ENCODE measurements around the gene P2RX2. TPM values are rescaled to one million over a fixed set of nuclear protein-coding genes. Genes with fewer than 3 reads are reported as not detected.

The P2RX2 gene
- 0.08 TPM for polyA plus RNA-seq (2012; ENCODE audit: low read depth, missing spikeins)

- TF ChIP-seq PAX5 (IDR thresholded peaks at IDR 0.05; ENCODE audit: insufficient read depth, low read length, severe bottlenecking), result no peak
- TF ChIP-seq SPI1 (IDR thresholded peaks at IDR 0.05; ENCODE audit: low read depth, low read length), result no peak
- TF ChIP-seq POLR2AphosphoS5 (IDR thresholded peaks at IDR 0.05; ENCODE audit: low read depth, low read length), result no peak
- TF ChIP-seq POU2F2 (IDR thresholded peaks at IDR 0.05; ENCODE audit: low read depth, low read length), result no peak
- TF ChIP-seq TAF1 (IDR thresholded peaks at IDR 0.05; ENCODE audit: low read depth, low read length), result no peak
- TF ChIP-seq POLR2A (IDR thresholded peaks at IDR 0.05; ENCODE audit: low read depth, low read length), result no peak
- FAIRE-seq, result no peak
- DNase-seq (ENCODE audit: insufficient read length, low spot score), result no peak
Measured at GRCh38 chr12:132618683-132619043, at the start of gene P2RX2. P2RX2 (plus strand) TSS chr12:132618776; CDS start chr12:132618817, 41 bp downstream.

- DNase-seq (ENCODE audit: insufficient read length, low spot score) (no peak), FAIRE-seq (no peak)
- TF ChIP-seq PAX5 (IDR thresholded peaks at IDR 0.05; ENCODE audit: insufficient read depth, low read length, severe bottlenecking) (no peak), POU2F2 (IDR thresholded peaks at IDR 0.05; ENCODE audit: low read depth, low read length) (no peak), SPI1 (IDR thresholded peaks at IDR 0.05; ENCODE audit: low read depth, low read length) (no peak), TAF1 (IDR thresholded peaks at IDR 0.05; ENCODE audit: low read depth, low read length) (no peak), POLR2AphosphoS5 (IDR thresholded peaks at IDR 0.05; ENCODE audit: low read depth, low read length) (no peak), POLR2A (IDR thresholded peaks at IDR 0.05; ENCODE audit: low read depth, low read length) (no peak)
Measured at GRCh38 chr12:132568826-132569480, 49.6 kb upstream of the P2RX2 start.

DNA sequence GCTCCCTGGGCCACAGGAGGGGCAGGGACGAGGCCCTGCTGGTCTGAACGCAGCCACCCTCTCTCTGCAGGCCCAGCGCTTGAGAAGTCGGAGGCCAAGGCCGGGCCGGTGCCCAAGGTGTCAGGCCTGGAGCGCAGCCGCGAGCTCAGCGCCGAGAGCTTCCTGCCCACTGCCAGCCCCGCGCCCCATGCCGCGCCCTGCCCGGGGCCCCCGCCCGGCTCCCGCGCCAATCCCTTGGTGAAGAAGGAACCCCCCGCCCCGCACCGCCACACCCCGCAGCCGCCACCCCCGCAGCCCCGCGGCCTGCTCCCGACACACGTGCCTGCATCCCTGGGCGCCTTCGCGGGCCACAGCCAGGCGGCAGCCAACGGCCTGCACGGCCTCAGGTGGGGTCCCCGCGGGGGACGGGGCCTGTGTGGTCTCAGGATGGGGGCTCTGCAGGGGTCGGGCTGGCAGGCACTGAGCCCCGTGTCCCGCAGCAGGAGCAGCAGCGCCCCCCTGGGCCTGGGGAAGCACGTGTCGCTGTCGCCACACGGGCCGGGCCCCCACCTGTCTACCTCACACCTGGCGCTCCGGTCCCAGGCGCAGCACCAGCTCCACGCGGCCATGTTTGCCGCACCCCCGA, 48.6 kb upstream of the P2RX2 start:
- DNase-seq (ENCODE audit: insufficient read length, low spot score) (no peak), FAIRE-seq (no peak)
- TF ChIP-seq TAF1 (IDR thresholded peaks at IDR 0.05; ENCODE audit: low read depth, low read length) (no peak), POLR2A (IDR thresholded peaks at IDR 0.05; ENCODE audit: low read depth, low read length) (no peak), POLR2AphosphoS5 (IDR thresholded peaks at IDR 0.05; ENCODE audit: low read depth, low read length) (no peak), PAX5 (IDR thresholded peaks at IDR 0.05; ENCODE audit: insufficient read depth, low read length, severe bottlenecking) (no peak), SPI1 (IDR thresholded peaks at IDR 0.05; ENCODE audit: low read depth, low read length) (no peak), POU2F2 (IDR thresholded peaks at IDR 0.05; ENCODE audit: low read depth, low read length) (no peak)

GRCh38 chr12:132570635-132571034, 47.9 kb upstream of the P2RX2 start:
- DNase-seq (ENCODE audit: insufficient read length, low spot score) (no peak), FAIRE-seq (no peak)
- TF ChIP-seq PAX5 (IDR thresholded peaks at IDR 0.05; ENCODE audit: insufficient read depth, low read length, severe bottlenecking), result no peak
- TF ChIP-seq SPI1 (IDR thresholded peaks at IDR 0.05; ENCODE audit: low read depth, low read length), result no peak
- no peak for TF ChIP-seq POLR2AphosphoS5 (IDR thresholded peaks at IDR 0.05; ENCODE audit: low read depth, low read length)
- TF ChIP-seq TAF1 (IDR thresholded peaks at IDR 0.05; ENCODE audit: low read depth, low read length), result no peak
- TF ChIP-seq POLR2A (IDR thresholded peaks at IDR 0.05; ENCODE audit: low read depth, low read length), result no peak

- DNase-seq (ENCODE audit: insufficient read length, low spot score), result no peak
- TF ChIP-seq POU2F2 (IDR thresholded peaks at IDR 0.05; ENCODE audit: low read depth, low read length) (no peak), POLR2A (IDR thresholded peaks at IDR 0.05; ENCODE audit: low read depth, low read length) (no peak), SPI1 (IDR thresholded peaks at IDR 0.05; ENCODE audit: low read depth, low read length) (no peak), POLR2AphosphoS5 (IDR thresholded peaks at IDR 0.05; ENCODE audit: low read depth, low read length) (no peak), PAX5 (IDR thresholded peaks at IDR 0.05; ENCODE audit: insufficient read depth, low read length, severe bottlenecking) (no peak)
- no peak for FAIRE-seq
Measured at GRCh38 chr12:132571051-132571450, 47.5 kb upstream of the P2RX2 start.

DNA sequence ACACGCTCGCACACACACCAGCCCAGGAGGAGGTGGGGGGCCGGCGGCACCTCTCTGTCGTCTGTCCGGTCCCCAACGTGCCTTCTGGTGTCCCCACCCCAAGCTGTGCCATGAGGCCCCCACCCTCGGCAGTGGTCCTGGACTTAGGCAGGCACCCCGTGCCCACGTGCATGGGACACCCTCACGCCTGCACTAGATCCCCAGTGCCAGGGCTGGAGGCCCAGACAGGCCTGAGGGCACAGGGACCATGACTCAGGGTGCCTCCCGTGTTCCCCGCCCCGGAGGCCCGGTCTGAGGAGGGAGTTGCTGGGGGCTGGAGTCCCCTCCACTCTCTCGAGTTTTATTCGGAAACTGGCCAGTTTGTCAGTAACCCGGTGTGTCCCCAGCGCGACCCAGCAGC, 47.0 kb upstream of the P2RX2 start:
- DNase-seq (ENCODE audit: insufficient read length, low spot score) (no peak), FAIRE-seq (no peak)
- TF ChIP-seq SPI1 (IDR thresholded peaks at IDR 0.05; ENCODE audit: low read depth, low read length), result no peak
- no peak for TF ChIP-seq POLR2A (IDR thresholded peaks at IDR 0.05; ENCODE audit: low read depth, low read length)
- no peak for TF ChIP-seq POLR2AphosphoS5 (IDR thresholded peaks at IDR 0.05; ENCODE audit: low read depth, low read length)
- TF ChIP-seq TAF1 (IDR thresholded peaks at IDR 0.05; ENCODE audit: low read depth, low read length), result no peak

GRCh38 chr12:132572106-132572505, 46.5 kb upstream of the P2RX2 start:
- FAIRE-seq, result no peak
- TF ChIP-seq PAX5 (IDR thresholded peaks at IDR 0.05; ENCODE audit: insufficient read depth, low read length, severe bottlenecking) (no peak), POU2F2 (IDR thresholded peaks at IDR 0.05; ENCODE audit: low read depth, low read length) (no peak), SPI1 (IDR thresholded peaks at IDR 0.05; ENCODE audit: low read depth, low read length) (no peak), TAF1 (IDR thresholded peaks at IDR 0.05; ENCODE audit: low read depth, low read length) (no peak), POLR2AphosphoS5 (IDR thresholded peaks at IDR 0.05; ENCODE audit: low read depth, low read length) (no peak), POLR2A (IDR thresholded peaks at IDR 0.05; ENCODE audit: low read depth, low read length) (no peak)
- no peak for DNase-seq (ENCODE audit: insufficient read length, low spot score)

GRCh38 chr12:132572801-132573760, 45.5 kb upstream of the P2RX2 start:
- DNase-seq (ENCODE audit: insufficient read length, low spot score) (no peak), FAIRE-seq (no peak)
- TF ChIP-seq TAF1 (IDR thresholded peaks at IDR 0.05; ENCODE audit: low read depth, low read length) (no peak), POU2F2 (IDR thresholded peaks at IDR 0.05; ENCODE audit: low read depth, low read length) (no peak), POLR2A (IDR thresholded peaks at IDR 0.05; ENCODE audit: low read depth, low read length) (no peak)

DNA sequence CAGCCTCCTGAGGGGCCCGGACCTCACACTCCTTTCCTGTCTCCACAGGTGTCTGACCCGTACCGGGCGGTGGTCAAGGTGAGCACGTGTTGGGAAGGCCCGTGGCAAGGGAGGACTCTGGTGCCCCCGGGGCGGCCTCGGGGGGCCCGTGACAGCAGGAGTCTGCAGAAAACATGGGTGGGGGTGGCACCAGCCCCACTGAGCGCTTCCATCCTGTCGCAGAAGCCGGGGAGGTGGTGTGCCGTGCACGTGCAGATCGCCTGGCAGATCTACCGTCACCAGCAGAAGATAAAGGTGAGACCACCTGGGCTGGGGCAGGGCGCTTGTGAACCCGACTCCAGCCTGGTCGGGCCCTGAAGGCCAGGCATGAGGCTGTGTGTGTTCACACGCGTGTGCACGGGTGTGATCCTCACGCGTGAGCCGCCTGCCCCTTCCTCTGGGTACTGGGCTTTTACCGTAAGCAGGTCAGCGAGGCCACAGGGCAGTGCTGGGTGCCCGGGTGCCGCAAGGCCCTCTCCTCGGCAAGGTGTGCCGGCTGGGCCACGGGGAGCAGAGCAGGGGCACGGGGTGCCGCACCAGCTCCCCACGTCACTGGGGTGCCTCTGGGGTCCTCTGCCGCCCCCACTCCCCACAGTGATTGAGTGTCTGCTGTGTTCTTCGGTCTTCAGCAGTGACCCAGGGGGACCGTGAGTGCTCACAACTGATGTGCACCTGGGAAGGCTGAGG, 44.1 kb upstream of the P2RX2 start:
- FAIRE-seq, result no peak
- DNase-seq (ENCODE audit: insufficient read length, low spot score), result no peak
- TF ChIP-seq POU2F2 (IDR thresholded peaks at IDR 0.05; ENCODE audit: low read depth, low read length), result no peak
- no peak for TF ChIP-seq POLR2A (IDR thresholded peaks at IDR 0.05; ENCODE audit: low read depth, low read length)
- no peak for TF ChIP-seq PAX5 (IDR thresholded peaks at IDR 0.05; ENCODE audit: insufficient read depth, low read length, severe bottlenecking)
- no peak for TF ChIP-seq SPI1 (IDR thresholded peaks at IDR 0.05; ENCODE audit: low read depth, low read length)
- TF ChIP-seq TAF1 (IDR thresholded peaks at IDR 0.05; ENCODE audit: low read depth, low read length), result no peak
- TF ChIP-seq POLR2AphosphoS5 (IDR thresholded peaks at IDR 0.05; ENCODE audit: low read depth, low read length), result no peak

Data from GM12891 (cell line).